ENCODE measurements around the gene SYDE1. TPM values are rescaled to one million over a fixed set of nuclear protein-coding genes. Genes with fewer than 3 reads are reported as not detected.

The SYDE1 gene
- total RNA-seq, 1 donor = 51.0 TPM

- no peak for TF ChIP-seq CTCF (IDR thresholded peaks at IDR 0.05; ENCODE audit: insufficient read depth, low read depth, low read length)
- peak overlapping the region; percentile 74 for H3K4me3 ChIP-seq (ENCODE audit: low read depth, low read length)
- DNase-seq (ENCODE audit: low read depth) = peak; percentile 98
Observed at GRCh38 chr19:15125232-15126067, 18.2 kb downstream of the SYDE1 start.

- H3K4me3 ChIP-seq (ENCODE audit: low read depth, low read length) = peak overlapping the region; percentile 74
- TF ChIP-seq CTCF (IDR thresholded peaks at IDR 0.05; ENCODE audit: insufficient read depth, low read depth, low read length) = no peak
- DNase-seq (ENCODE audit: low read depth) = no peak
Observed at GRCh38 chr19:15126131-15126910, 19.1 kb downstream of the SYDE1 start.

- TF ChIP-seq CTCF (IDR thresholded peaks at IDR 0.05; ENCODE audit: insufficient read depth, low read depth, low read length) = no peak
- no peak overlapping the region for H3K4me3 ChIP-seq (ENCODE audit: low read depth, low read length)
- no peak for DNase-seq (ENCODE audit: low read depth)
Observed at GRCh38 chr19:15128162-15128770, 21.1 kb downstream of the SYDE1 start.

GRCh38 chr19:15129856-15130585 lies 22.8 kb downstream of the SYDE1 start:
- DNase-seq (ENCODE audit: low read depth) = no peak
- no peak for TF ChIP-seq CTCF (IDR thresholded peaks at IDR 0.05; ENCODE audit: insufficient read depth, low read depth, low read length)

GRCh38 chr19:15136234-15136954 lies 29.2 kb downstream of the SYDE1 start:
- no peak overlapping the region for H3K4me3 ChIP-seq (ENCODE audit: low read depth, low read length)
- peak; percentile 60 for DNase-seq (ENCODE audit: low read depth)
- TF ChIP-seq CTCF (IDR thresholded peaks at IDR 0.05; ENCODE audit: insufficient read depth, low read depth, low read length) = no peak

More at GRCh38 chr19:15129856-15130585, 22.8 kb downstream of the SYDE1 start:
- no peak overlapping the region for H3K4me3 ChIP-seq (ENCODE audit: low read depth, low read length)

GRCh38 chr19:15137777-15138176 lies 30.6 kb downstream of the SYDE1 start:
- TF ChIP-seq CTCF (IDR thresholded peaks at IDR 0.05; ENCODE audit: insufficient read depth, low read depth, low read length) = no peak
- no peak overlapping the region for H3K4me3 ChIP-seq (ENCODE audit: low read depth, low read length)
- DNase-seq (ENCODE audit: low read depth) = no peak
